K562 treated with DMSO at 1 percent for 24 hours (cell line): ENCODE measurements around the gene ZNF497. TPM values are rescaled to one million over a fixed set of nuclear protein-coding genes. Genes with fewer than 3 reads are reported as not detected.

Experiments
- total RNA-seq: library from RNA; unstranded; fragments of 300-600 nt; gene quantifications from 2 replicates; pipeline ENCODE4 v1.2.3, GENCODE V29; 2022; ENCODE audit warnings: low read depth; ENCODE audit not compliant: insufficient read depth

The ZNF497 gene
- total RNA-seq, result 6.2 and 6.8 TPM in 2 replicates

GRCh38 chr19:58362272-58362994 is at the start of gene ZNF497:
TSS of gene ZNF497 (minus strand) at chr19:58362751. CDS start at chr19:58357635, 5,116 bp downstream.

GRCh38 chr19:58408152-58409009 is 45.8 kb upstream of the ZNF497 start, which contains the start of gene ZNF584:
TSS of gene ZNF584 (plus strand) at chr19:58408649. CDS start at chr19:58409148, 499 bp downstream.

GRCh38 chr19:58395220-58395978 is 32.8 kb upstream of the ZNF497 start, which contains the start of gene RNF225:
TSS of gene RNF225 (plus strand) at chr19:58395656. CDS start at chr19:58396090, 434 bp downstream.

GRCh38 chr19:58386576-58387337 is 24.2 kb upstream of the ZNF497 start, which contains the start of gene RPS5:
TSS of gene RPS5 (plus strand) at chr19:58387269. CDS start at chr19:58388138, 869 bp downstream.

GRCh38 chr19:58380662-58381459 is 18.3 kb upstream of the ZNF497 start, which contains the start of gene ZNF837:
TSS of gene ZNF837 (minus strand) at chr19:58381030. CDS start at chr19:58369332, 11,698 bp downstream.

GRCh38 chr19:58352760-58353671 is 9.5 kb downstream of the ZNF497 start, which contains the start of gene A1BG:
TSS of gene A1BG (minus strand) at chr19:58353492. CDS start at chr19:58353437, 55 bp downstream.

GRCh38 chr19:58326914-58327726 is 35.4 kb downstream of the ZNF497 start, which contains the start of gene ZSCAN22:
TSS of gene ZSCAN22 (plus strand) at chr19:58326994. CDS start at chr19:58334803, 7,809 bp downstream.

GRCh38 chr19:58305065-58305931 is 57.3 kb downstream of the ZNF497 start, which contains the start of gene ERVK3-1:
TSS of gene ERVK3-1 (plus strand) at chr19:58305377. CDS start at chr19:58312169, 6,792 bp downstream.

Other genes with a start within 250 kb of the ZNF497 start
- 2.6 and 2.7 TPM in 2 replicates for gene ZNF329, start 212.0 kb downstream of the ZNF497 start, total RNA-seq
- gene ZNF274, start 179.7 kb downstream of the ZNF497 start, total RNA-seq, result 33.1 and 33.2 TPM in 2 replicates
- 28.3 and 28.5 TPM in 2 replicates for gene ZNF544, start 133.8 kb downstream of the ZNF497 start, total RNA-seq
- gene ZNF8, start 83.8 kb downstream of the ZNF497 start, total RNA-seq, result 1.5 and 1.7 TPM in 2 replicates
- gene ERVK3-1, start 57.4 kb downstream of the ZNF497 start, total RNA-seq, result 79.3 and 90.5 TPM in 2 replicates
- 2.2 and 3.1 TPM in 2 replicates for gene ZSCAN22, start 35.8 kb downstream of the ZNF497 start, total RNA-seq
- gene A1BG, start 9.3 kb downstream of the ZNF497 start, total RNA-seq, result 53.9 and 61.3 TPM in 2 replicates
- gene ZNF837, start 18.3 kb upstream of the ZNF497 start, total RNA-seq, result 5.8 and 6.7 TPM in 2 replicates
- 5,699 and 5,966 TPM in 2 replicates for gene RPS5, start 24.5 kb upstream of the ZNF497 start, total RNA-seq
- gene RNF225, start 32.9 kb upstream of the ZNF497 start, total RNA-seq, result not detected in 2 replicates
- 31.3 and 34.8 TPM in 2 replicates for gene ZNF584, start 45.9 kb upstream of the ZNF497 start, total RNA-seq
- 0.44 and 1.00 TPM in 2 replicates for gene ZNF132, start 77.4 kb upstream of the ZNF497 start, total RNA-seq
- gene ZNF324B, start 88.9 kb upstream of the ZNF497 start, total RNA-seq, result 7.5 and 10.6 TPM in 2 replicates
- 16.9 and 19.2 TPM in 2 replicates for gene ZNF324, start 104.3 kb upstream of the ZNF497 start, total RNA-seq
- gene ZNF446, start 113.6 kb upstream of the ZNF497 start, total RNA-seq, result 15.2 and 15.7 TPM in 2 replicates
- gene SLC27A5, start 149.2 kb upstream of the ZNF497 start, total RNA-seq, result 19.7 and 26.5 TPM in 2 replicates
- 20.5 and 25.2 TPM in 2 replicates for gene ZBTB45, start 157.1 kb upstream of the ZNF497 start, total RNA-seq
- gene TRIM28, start 181.3 kb upstream of the ZNF497 start, total RNA-seq, result 902 and 994 TPM in 2 replicates
- 154 and 169 TPM in 2 replicates for gene CHMP2A, start 192.4 kb upstream of the ZNF497 start, total RNA-seq
- gene UBE2M, start 195.9 kb upstream of the ZNF497 start, total RNA-seq, result 151 and 152 TPM in 2 replicates
- gene MZF1, start 210.6 kb upstream of the ZNF497 start, total RNA-seq, result 20.4 and 23.0 TPM in 2 replicates